WTC11 (cell line): ENCODE results near the gene DYNLRB1. TPM values are rescaled to one million over a fixed set of nuclear protein-coding genes. Genes with fewer than 3 reads are reported as not detected.

Experiments
- ATAC-seq: fragments of 200-7000 bp; cut with Tn5 transposase; 2 replicates; pipeline ENCODE4 v1.10.0; 2021; ENCODE audit warnings: mild to moderate bottlenecking, moderate library complexity
- CTCF ChIA-PET: fragments of 300-600 bp; sonication (Branson Sonifier 250); formaldehyde crosslinking; loops from one replicate; lab custom pipeline; 2021; ENCODE audit warnings: antibody characterized with exemption; lab: Charles Lee
- POLR2A ChIA-PET: fragments of 350-600 bp; sonication (Branson Sonifier 250); formaldehyde crosslinking; loops from one replicate; lab custom pipeline; 2021; ENCODE audit warnings: antibody characterized with exemption; lab: Charles Lee
- DNase-seq: peaks from one replicate; pipeline ENCODE4 v3.0.0; 2021; ENCODE audit warnings: low spot score
- H3K27ac Mint-ChIP-seq: 2 replicates; pipeline ENCODE4 v1.8.0; 2021; ENCODE audit warnings: mixed read lengths
- H3K27me3 Mint-ChIP-seq: 2 replicates; pipeline ENCODE4 v1.8.0; 2021; ENCODE audit warnings: low read depth, mild to moderate bottlenecking, moderate library complexity, mixed read lengths
- H3K36me3 Mint-ChIP-seq: 2 replicates; pipeline ENCODE4 v1.8.0; 2021; ENCODE audit warnings: mixed read lengths
- H3K4me1 Mint-ChIP-seq: 2 replicates; pipeline ENCODE4 v1.8.0; 2022; ENCODE audit warnings: mixed read lengths
- H3K4me3 Mint-ChIP-seq: 2 replicates; pipeline ENCODE4 v1.8.0; 2021; ENCODE audit warnings: mild to moderate bottlenecking, moderate library complexity, mixed read lengths
- H3K9me3 Mint-ChIP-seq: 2 replicates; pipeline ENCODE4 v1.8.0; 2021; ENCODE audit warnings: mixed read lengths
- AR ChIP-seq: fragments of 250-450 bp; sonication (Bioruptor Pico); IDR thresholded peaks from 2 replicates; pipeline ENCODE4 v1.9.0; 2021; ENCODE audit warnings: mild to moderate bottlenecking
- CBFB ChIP-seq: sonication (generic); formaldehyde crosslinking; IDR thresholded peaks from 2 replicates; pipeline ENCODE4 v1.8.1; 2022; ENCODE audit warnings: mild to moderate bottlenecking, low read depth, missing genetic modification reagents
- CREM ChIP-seq: sonication (generic); formaldehyde crosslinking; IDR thresholded peaks from 2 replicates; pipeline ENCODE4 v1.8.1; 2022; ENCODE audit warnings: mild to moderate bottlenecking, missing genetic modification reagents, moderate library complexity
- JUN ChIP-seq: sonication (generic); formaldehyde crosslinking; IDR thresholded peaks from 2 replicates; pipeline ENCODE4 v1.8.0; 2023; ENCODE audit warnings: mild to moderate bottlenecking, missing genetic modification reagents
- MYBL2 ChIP-seq: sonication (generic); formaldehyde crosslinking; IDR thresholded peaks from 2 replicates; pipeline ENCODE4 v1.8.1; 2023; ENCODE audit warnings: mild to moderate bottlenecking, moderate library complexity, missing genetic modification reagents
- NR1H2 ChIP-seq: sonication (generic); formaldehyde crosslinking; IDR thresholded peaks from 2 replicates; pipeline ENCODE4 v1.9.0; 2021; ENCODE audit warnings: mild to moderate bottlenecking, moderate library complexity, missing genetic modification reagents
- SP1 ChIP-seq: sonication (generic); formaldehyde crosslinking; conservative IDR thresholded peaks from 2 replicates; pipeline ENCODE4 v1.8.1; 2022; ENCODE audit warnings: missing genetic modification reagents
- TCF7 ChIP-seq: sonication (generic); formaldehyde crosslinking; IDR thresholded peaks from 2 replicates; pipeline ENCODE4 v1.8.0; 2022; ENCODE audit warnings: mild to moderate bottlenecking, low read depth, missing genetic modification reagents, moderate library complexity
- TEAD4 ChIP-seq: sonication (generic); formaldehyde crosslinking; IDR thresholded peaks from 2 replicates; pipeline ENCODE4 v1.8.0; 2022; ENCODE audit warnings: mild to moderate bottlenecking, missing genetic modification reagents
- TP53 ChIP-seq: sonication (generic); formaldehyde crosslinking; IDR thresholded peaks from 2 replicates; pipeline ENCODE4 v1.8.1; 2023; ENCODE audit warnings: mild to moderate bottlenecking, missing genetic modification reagents
- ZBTB21 ChIP-seq: sonication (generic); formaldehyde crosslinking; IDR thresholded peaks from 2 replicates; pipeline ENCODE4 v1.8.1; 2023; ENCODE audit warnings: mild to moderate bottlenecking, missing genetic modification reagents, borderline replicate concordance
- ZNF425 ChIP-seq: fragments of 250-450 bp; sonication (Bioruptor Pico); conservative IDR thresholded peaks from 2 replicates; pipeline ENCODE4 v1.9.0; 2021; ENCODE audit warnings: mild to moderate bottlenecking
- total RNA-seq: library from RNA; stranded (reverse); gene quantifications from 3 replicates; pipeline ENCODE4 v1.2.3, GENCODE V29; 2021
- TF ChIP-seq, protein P1 (sequence below): sonication (generic); formaldehyde crosslinking; IDR thresholded peaks from 2 replicates; pipeline ENCODE4 v1.8.1; 2022; ENCODE audit warnings: low read depth, missing genetic modification reagents, borderline replicate concordance
- TF ChIP-seq, protein P2 (sequence below): fragments of 250-450 bp; sonication (Bioruptor Pico); IDR thresholded peaks from 2 replicates; pipeline ENCODE4 v1.8.0; 2021; ENCODE audit warnings: mild to moderate bottlenecking
- TF ChIP-seq, protein P3 (sequence below): sonication (generic); formaldehyde crosslinking; IDR thresholded peaks from 2 replicates; pipeline ENCODE4 v1.8.1; 2022; ENCODE audit warnings: mild to moderate bottlenecking, moderate library complexity, missing genetic modification reagents
- TF ChIP-seq, protein P4 (sequence below): sonication (generic); formaldehyde crosslinking; IDR thresholded peaks from 2 replicates; pipeline ENCODE4 v1.8.0; 2022; ENCODE audit warnings: mild to moderate bottlenecking, missing genetic modification reagents
- TF ChIP-seq, protein P5 (sequence below): sonication (generic); formaldehyde crosslinking; conservative IDR thresholded peaks from 2 replicates; pipeline ENCODE4 v1.8.1; 2022; ENCODE audit warnings: mild to moderate bottlenecking, missing genetic modification reagents
- TF ChIP-seq, protein P6 (sequence below): sonication (generic); formaldehyde crosslinking; IDR thresholded peaks from 2 replicates; pipeline ENCODE4 v1.8.1; 2022; ENCODE audit warnings: missing genetic modification reagents, borderline replicate concordance

Gene DYNLRB1
- total RNA-seq, 1 experiment from 2014 or later = 99.3 TPM

GRCh38 chr20:34574861-34575260, 58.6 kb downstream of the DYNLRB1 start (continued):
- TF ChIP-seq AR = no peak

- Mint-ChIP-seq H3K27ac (no peak overlapping the region), H3K4me1 (peaks cover 10% of the 10 kb centered on the region), H3K4me3 (no peak overlapping the region), H3K36me3 (peaks cover 8% of the 10 kb centered on the region; the same call in 1 of the 2 replicates), H3K9me3 (no peaks in the 10 kb centered on the region), H3K27me3 (no peaks in the 10 kb centered on the region)
- no peak for TF ChIP-seq SP1 (CRISPR knock-in tag)
- TF ChIP-seq TCF7 (CRISPR knock-in tag) = no peak
- no peak for TF ChIP-seq AR
- TF ChIP-seq, protein P1, sequence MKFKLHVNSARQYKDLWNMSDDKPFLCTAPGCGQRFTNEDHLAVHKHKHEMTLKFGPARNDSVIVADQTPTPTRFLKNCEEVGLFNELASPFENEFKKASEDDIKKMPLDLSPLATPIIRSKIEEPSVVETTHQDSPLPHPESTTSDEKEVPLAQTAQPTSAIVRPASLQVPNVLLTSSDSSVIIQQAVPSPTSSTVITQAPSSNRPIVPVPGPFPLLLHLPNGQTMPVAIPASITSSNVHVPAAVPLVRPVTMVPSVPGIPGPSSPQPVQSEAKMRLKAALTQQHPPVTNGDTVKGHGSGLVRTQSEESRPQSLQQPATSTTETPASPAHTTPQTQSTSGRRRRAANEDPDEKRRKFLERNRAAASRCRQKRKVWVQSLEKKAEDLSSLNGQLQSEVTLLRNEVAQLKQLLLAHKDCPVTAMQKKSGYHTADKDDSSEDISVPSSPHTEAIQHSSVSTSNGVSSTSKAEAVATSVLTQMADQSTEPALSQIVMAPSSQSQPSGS (CRISPR knock-in tag) = no peak
- ChIA-PET CTCF (interaction anchor here (1.4 kb wide), 1 partner anchor 195 kb away, joined by 3 read pairs; no protein-coding TSS in a partner anchor), POLR2A (no interaction called here)
- ATAC-seq = no peak
- DNase-seq = no peak
Measured at GRCh38 chr20:34575271-34575670, 59.0 kb downstream of the DYNLRB1 start.

- Mint-ChIP-seq H3K9me3 (no peaks in the 10 kb centered on the region), H3K36me3 (peaks cover 8% of the 10 kb centered on the region; the same call in 1 of the 2 replicates), H3K4me1 (peaks cover 10% of the 10 kb centered on the region), H3K4me3 (no peak overlapping the region), H3K27ac (no peak overlapping the region; the same call in 1 of the 2 replicates), H3K27me3 (no peaks in the 10 kb centered on the region)
- ATAC-seq = no peak
- DNase-seq = no peak
- CTCF ChIA-PET = interaction anchor here (1.4 kb wide), 1 partner anchor 194 kb away, joined by 3 read pairs; no protein-coding TSS in a partner anchor
- POLR2A ChIA-PET = no interaction called here
- TF ChIP-seq, protein P2, sequence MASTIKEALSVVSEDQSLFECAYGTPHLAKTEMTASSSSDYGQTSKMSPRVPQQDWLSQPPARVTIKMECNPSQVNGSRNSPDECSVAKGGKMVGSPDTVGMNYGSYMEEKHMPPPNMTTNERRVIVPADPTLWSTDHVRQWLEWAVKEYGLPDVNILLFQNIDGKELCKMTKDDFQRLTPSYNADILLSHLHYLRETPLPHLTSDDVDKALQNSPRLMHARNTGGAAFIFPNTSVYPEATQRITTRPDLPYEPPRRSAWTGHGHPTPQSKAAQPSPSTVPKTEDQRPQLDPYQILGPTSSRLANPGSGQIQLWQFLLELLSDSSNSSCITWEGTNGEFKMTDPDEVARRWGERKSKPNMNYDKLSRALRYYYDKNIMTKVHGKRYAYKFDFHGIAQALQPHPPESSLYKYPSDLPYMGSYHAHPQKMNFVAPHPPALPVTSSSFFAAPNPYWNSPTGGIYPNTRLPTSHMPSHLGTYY = no peak
- TF ChIP-seq JUN (no peak), CBFB (CRISPR knock-in tag) (no peak), ZBTB21 (no peak), TP53 (CRISPR knock-in tag) (no peak), TCF7 (CRISPR knock-in tag) (no peak), MYBL2 (CRISPR knock-in tag) (no peak), CREM (CRISPR knock-in tag) (no peak), SP1 (CRISPR knock-in tag) (no peak), NR1H2 (CRISPR knock-in tag) (no peak), TEAD4 (CRISPR knock-in tag) (no peak), ZNF425 (CRISPR knock-in tag) (no peak)
- TF ChIP-seq, protein P3, sequence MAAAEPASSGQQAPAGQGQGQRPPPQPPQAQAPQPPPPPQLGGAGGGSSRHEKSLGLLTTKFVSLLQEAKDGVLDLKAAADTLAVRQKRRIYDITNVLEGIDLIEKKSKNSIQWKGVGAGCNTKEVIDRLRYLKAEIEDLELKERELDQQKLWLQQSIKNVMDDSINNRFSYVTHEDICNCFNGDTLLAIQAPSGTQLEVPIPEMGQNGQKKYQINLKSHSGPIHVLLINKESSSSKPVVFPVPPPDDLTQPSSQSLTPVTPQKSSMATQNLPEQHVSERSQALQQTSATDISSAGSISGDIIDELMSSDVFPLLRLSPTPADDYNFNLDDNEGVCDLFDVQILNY (CRISPR knock-in tag) = no peak
- TF ChIP-seq, protein P4, sequence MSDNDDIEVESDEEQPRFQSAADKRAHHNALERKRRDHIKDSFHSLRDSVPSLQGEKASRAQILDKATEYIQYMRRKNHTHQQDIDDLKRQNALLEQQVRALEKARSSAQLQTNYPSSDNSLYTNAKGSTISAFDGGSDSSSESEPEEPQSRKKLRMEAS = no peak
- TF ChIP-seq, protein P5, sequence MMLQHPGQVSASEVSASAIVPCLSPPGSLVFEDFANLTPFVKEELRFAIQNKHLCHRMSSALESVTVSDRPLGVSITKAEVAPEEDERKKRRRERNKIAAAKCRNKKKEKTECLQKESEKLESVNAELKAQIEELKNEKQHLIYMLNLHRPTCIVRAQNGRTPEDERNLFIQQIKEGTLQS (CRISPR knock-in tag) = no peak
- TF ChIP-seq, protein P6, sequence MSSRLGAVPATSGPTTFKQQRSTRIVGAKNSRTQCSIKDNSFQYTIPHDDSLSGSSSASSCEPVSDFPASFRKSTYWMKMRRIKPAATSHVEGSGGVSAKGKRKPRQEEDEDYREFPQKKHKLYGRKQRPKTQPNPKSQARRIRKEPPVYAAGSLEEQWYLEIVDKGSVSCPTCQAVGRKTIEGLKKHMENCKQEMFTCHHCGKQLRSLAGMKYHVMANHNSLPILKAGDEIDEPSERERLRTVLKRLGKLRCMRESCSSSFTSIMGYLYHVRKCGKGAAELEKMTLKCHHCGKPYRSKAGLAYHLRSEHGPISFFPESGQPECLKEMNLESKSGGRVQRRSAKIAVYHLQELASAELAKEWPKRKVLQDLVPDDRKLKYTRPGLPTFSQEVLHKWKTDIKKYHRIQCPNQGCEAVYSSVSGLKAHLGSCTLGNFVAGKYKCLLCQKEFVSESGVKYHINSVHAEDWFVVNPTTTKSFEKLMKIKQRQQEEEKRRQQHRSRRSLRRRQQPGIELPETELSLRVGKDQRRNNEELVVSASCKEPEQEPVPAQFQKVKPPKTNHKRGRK (CRISPR knock-in tag) = no peak
Measured at GRCh38 chr20:34575756-34576155, 59.5 kb downstream of the DYNLRB1 start.
